ELF-1 (cell line): ENCODE results near the gene TCEA2.
A peak's percentile ranks its signal among the peaks of the same experiment; 100 is the strongest.

Source experiments
- DNase-seq: peaks from one replicate; pipeline ENCODE4 v3.0.0-alpha.2; 2016; ENCODE audit warnings: low read depth, low spot score

TCEA2 gene

GRCh38 chr20:64049060-64049877, 13.7 kb upstream of the TCEA2 start, which contains the start of gene SOX18:
SOX18 (minus strand) TSS chr20:64049639; CDS start chr20:64049516, 123 bp downstream.
- no peak for DNase-seq

DNA sequence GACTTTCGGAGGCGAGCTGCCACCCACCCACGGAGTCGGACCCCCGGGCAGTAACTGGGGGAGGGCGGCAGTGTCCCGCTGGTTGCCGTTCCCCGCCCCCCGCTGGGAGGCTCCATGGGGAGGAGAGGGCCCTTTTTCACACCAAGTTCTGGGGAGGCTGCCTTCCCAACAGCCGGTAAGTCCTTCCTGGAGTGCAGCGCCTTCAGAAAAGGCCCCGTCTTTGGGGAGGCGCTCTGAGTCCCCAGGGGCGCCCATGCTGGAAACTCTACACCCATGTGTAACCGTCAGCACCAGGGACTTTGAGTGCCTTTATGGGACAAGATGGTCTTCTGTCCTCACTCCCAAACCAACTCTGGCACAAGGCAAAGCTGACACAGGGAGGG, 13.1 kb upstream of the TCEA2 start:
- no peak for DNase-seq

DNA sequence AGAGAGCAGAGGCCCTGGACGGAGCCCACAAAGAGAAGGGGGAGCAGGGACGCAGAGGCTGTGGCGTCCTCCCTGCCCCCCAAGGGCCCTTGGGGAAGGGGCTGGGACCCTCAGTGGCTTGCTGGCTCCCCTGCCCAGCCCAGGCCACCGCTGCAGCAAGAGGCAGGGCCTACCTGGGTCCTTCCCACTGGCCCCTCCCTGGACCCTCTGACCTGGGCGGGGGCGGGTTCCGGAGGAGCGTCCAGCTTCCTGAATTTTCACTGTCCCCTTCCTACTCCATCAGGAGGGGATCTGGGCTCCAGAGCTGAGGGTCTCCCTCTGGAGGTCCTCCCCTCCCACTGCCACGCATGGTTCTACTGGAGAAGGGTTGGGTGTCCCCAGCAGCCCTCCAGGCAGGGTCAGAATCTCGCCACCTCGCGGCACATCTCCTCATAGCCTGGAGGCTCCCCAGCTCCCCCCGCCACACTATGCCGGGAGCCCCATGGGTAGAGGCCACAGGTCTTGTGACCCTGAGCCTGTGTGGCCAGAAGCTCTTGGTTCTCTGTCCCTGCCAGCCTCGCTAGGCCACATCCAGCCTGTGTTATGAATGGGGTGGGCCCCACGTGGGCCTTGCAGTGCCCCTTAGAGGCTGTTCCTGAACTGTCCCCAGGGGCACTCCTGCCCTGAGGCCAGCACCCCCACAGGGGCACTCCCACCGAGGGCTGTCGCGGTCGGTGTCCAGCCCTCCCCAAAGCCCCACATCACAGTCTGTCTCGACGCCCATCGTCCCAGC, 12.6 kb upstream of the TCEA2 start:
- no peak for DNase-seq

GRCh38 chr20:64051033-64051452, 12.0 kb upstream of the TCEA2 start:
- DNase-seq = no peak

DNA sequence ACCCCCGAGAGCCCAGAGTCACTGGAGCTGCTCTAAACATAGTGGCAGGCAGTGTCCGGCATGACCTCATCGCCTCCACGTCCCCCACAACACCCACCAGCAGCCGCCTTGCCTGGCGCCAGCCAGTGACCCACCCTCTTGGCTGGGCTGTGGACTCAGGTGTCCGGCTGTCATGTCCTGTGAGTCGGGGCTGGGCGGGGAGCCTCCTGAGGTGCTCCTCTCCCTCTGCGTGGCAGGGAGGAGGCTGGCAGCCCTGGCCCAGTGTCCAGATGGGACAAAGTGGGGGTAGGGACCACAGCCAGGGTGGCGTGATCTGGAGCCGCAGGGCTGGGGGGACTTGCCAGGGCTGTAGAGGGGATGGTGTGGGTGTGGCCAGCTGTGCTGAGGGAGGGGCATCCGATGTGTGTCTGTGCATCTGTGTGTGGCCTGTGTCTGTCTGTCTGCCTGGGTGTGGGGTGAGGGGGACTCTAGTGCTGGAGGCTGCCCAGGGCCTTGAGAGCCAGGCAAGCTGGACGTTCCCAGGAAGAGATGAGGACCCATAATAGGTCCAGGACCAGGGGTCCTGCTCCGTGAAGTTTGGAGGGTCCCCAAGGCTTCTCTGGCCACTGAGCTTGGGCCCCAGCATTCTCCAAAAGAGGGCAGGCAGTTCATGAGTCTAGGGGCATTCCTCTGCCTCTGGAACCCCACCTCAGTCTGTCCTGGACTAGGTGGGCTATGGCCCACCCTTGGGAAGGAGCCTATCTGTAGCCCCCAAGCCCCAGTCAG, 11.3 kb upstream of the TCEA2 start:
- no peak for DNase-seq

GRCh38 chr20:64052326-64052722, 10.7 kb upstream of the TCEA2 start:
- DNase-seq = no peak

- DNase-seq = no peak
Observed at GRCh38 chr20:64052987-64053840, 9.8 kb upstream of the TCEA2 start.

- peak; percentile 86 for DNase-seq
Observed at GRCh38 chr20:64053841-64054661, 8.9 kb upstream of the TCEA2 start.

GRCh38 chr20:64055396-64055892, 7.6 kb upstream of the TCEA2 start:
- no peak for DNase-seq

GRCh38 chr20:64055893-64056638, 6.9 kb upstream of the TCEA2 start:
- peak; percentile 83 for DNase-seq

DNA sequence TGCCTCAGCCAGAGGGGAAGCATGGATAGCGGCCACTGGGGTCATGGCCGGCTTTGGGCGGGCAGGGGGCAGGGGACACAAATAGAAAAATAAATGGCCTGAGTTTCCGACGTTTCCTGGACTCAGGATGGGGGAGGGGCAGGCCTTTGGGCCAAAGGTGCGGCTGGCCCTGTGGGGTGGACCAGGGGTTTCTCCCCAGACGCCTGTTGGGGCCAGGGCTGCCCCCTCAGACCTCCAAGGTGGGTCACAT, 6.4 kb upstream of the TCEA2 start:
- no peak for DNase-seq

DNA sequence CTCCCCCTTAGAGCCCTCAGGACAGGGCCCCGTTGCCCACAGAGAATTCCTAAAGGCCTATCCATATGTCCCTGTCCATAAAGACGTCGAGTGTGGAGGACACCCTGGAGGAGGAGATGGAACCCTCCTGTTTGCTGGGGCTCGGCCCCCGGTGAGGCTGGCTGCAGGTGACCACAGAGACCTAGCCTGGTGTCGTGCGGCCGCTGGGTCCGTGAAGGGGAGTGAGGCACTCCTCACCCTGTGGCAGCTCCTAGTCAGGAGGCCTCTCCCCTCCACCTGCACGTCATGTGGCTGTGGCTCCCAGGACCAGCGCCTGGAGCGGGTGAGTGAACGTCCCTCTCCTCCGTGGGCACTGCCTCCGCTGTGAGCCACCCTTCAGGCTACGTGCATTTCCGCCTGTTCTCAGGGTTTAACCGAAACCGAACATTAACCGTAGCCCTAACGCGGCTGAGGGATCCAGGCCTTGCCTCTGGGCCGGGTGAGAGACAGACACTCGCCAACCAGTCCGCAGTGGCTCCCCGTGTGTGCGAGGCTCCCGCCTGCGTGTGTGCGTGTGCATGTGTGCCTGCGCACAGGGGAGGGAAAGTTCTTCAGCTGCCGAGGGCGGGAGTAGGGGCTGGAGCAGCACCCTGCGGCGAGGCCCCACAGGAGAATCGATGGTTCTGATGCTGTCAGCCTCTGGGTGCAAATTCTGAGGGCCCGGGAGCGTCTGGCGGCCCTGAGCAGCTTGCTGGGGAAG, 5.9 kb upstream of the TCEA2 start:
- no peak for DNase-seq

GRCh38 chr20:64057628-64058498, 5.1 kb upstream of the TCEA2 start:
- DNase-seq = peak; percentile 90

- DNase-seq = no peak
Observed at GRCh38 chr20:64058536-64058935, 4.5 kb upstream of the TCEA2 start.

DNA sequence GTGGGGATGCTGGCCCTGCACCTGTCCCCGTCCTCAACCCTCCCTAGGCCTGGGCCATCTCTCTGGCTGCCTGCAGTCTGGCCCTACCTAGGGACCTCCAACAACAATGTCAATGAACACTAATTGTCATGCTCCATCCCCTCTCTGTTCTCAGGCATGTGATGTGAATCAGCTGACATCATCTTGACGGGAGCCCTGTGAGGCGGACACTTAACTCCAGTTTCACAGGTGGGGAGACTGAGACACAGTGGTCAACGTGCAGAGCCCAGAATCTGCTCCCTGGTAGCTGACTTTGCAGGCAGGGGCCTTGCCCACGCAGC, 762 bp upstream of the TCEA2 start:
- DNase-seq = no peak

DNA sequence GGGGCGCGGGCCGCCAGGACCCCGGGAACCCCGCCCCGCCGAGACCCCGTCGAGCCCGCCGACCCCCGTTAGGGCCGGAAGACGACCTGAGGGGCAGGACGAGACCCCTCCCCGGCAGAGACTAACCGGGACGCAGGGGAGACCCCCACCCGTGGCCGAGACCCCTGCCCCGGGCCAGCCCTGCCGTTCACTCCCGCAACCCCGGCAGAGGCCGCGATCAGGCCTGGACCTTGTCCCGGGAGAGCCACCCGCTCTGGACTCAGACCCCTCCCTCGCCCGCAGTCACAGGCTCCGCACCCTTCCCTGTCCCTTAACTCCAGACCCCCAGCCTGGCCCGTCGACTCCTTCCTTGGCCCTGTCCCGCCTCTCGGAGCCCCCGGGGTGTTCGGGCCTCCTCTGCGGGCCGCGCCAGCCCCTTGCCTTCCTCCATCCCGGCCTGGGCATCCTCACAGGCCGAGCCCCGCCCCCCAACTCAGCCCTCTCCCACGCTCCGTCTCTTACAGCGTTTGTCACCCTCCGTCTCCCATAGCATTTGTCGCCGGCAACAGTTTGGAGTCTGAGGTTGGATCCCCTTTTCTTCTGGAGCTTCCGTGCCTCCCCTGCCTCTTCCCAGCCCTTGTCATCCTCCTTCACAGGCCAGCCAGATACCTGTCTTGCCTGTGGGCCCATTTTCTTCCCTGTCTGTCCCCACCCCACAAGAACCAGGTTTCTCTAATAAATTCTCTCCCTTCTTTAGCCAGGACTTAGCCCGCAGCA, 569 bp downstream of the TCEA2 start:
- no peak for DNase-seq

GRCh38 chr20:64064145-64064698, 1.2 kb downstream of the TCEA2 start:
- DNase-seq = no peak
